Activated CD4-positive, CD25-positive, alpha-beta regulatory T cell treated with anti-CD3 and anti-CD28 coated beads, Interleukin-2, amount 50 U/mL, for 24 hours (primary cell): ENCODE results near the gene ALDH1A3.
A peak's percentile ranks its signal among the peaks of the same experiment; 100 is the strongest.

Experiments
- ATAC-seq, 2 donors: fragments of 150-1000 bp; cut with Tn5 transposase; one replicate each; pipeline ENCODE4 v1.10.0; 2021; ENCODE audit warnings: mild to moderate bottlenecking in 1 of 2, moderate library complexity in 1 of 2

ALDH1A3 gene

GRCh38 chr15:100859970-100860828 lies 19.4 kb upstream of the ALDH1A3 start:
- ATAC-seq, result no peak

- ATAC-seq, result no peak
These were observed 18.7 kb upstream of the ALDH1A3 start for GRCh38 chr15:100860829-100861510.

GRCh38 chr15:100861511-100861991 lies 18.1 kb upstream of the ALDH1A3 start:
- ATAC-seq, result no peak

DNA sequence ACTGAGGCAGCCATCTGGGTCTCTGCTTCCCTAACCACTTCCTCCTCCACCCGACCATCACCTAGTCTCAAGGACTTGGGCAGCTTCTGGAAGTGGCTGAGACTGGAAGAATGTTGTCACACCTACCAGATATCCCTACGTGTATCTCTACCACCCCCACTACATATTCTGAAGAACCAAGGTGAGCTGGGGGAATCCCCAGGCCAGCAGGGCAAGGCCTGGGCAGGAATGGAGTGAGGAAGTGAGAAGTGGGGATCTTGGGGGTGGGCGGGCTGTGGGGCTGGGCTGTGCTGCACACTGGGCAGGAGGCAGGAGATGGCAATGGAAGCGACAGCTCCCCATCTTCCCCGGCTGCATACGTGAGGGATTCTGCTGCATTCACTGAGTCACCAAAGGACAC lies 17.5 kb upstream of the ALDH1A3 start:
- no peak for ATAC-seq

GRCh38 chr15:100863075-100863795 lies 16.4 kb upstream of the ALDH1A3 start:
- no peak for ATAC-seq

DNA sequence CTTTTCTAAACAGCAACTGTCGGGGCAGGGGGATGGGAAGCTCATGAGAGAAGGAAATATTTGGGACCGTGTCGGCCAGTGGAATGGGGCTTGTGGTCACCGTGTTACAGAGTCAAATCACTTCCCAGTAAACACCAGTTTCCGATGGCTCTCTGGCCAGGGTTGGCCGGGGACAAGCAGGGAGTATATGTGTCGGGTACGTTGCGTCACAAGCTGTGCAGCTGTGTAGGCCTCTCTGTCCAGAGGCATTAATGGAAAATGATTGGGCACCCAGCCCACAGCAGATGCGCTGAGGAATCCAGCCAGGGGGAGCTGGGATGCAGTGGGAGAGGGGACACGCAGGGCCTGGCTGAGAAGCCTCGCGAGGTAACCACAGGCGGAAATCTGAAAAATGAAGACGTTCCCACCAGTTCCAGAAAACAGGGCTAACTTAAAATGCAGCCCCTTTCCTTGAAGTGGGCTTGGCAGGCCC lies 15.8 kb upstream of the ALDH1A3 start:
- ATAC-seq, result no peak

- no peak for ATAC-seq
These were observed 13.0 kb upstream of the ALDH1A3 start for GRCh38 chr15:100866386-100867330.

DNA sequence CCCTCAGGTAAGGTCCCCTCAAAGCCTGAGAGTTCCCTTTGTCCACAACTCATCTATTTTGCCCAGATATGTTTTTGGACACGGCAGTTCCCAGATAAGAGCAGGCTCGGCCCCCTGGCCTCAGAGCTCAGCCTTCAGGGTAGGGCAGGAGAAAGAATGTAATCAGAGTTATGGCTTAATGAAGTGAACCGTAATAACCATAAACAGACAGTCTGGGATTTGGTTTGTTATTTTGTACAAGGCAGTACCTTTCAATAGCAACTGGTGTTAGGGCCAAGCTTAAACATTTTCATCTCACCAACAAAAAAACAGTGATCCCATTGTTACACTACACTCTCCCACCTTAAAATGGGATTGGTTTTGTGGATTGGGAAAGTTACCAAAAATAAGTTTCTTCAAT lies 12.2 kb upstream of the ALDH1A3 start:
- ATAC-seq, result no peak

DNA sequence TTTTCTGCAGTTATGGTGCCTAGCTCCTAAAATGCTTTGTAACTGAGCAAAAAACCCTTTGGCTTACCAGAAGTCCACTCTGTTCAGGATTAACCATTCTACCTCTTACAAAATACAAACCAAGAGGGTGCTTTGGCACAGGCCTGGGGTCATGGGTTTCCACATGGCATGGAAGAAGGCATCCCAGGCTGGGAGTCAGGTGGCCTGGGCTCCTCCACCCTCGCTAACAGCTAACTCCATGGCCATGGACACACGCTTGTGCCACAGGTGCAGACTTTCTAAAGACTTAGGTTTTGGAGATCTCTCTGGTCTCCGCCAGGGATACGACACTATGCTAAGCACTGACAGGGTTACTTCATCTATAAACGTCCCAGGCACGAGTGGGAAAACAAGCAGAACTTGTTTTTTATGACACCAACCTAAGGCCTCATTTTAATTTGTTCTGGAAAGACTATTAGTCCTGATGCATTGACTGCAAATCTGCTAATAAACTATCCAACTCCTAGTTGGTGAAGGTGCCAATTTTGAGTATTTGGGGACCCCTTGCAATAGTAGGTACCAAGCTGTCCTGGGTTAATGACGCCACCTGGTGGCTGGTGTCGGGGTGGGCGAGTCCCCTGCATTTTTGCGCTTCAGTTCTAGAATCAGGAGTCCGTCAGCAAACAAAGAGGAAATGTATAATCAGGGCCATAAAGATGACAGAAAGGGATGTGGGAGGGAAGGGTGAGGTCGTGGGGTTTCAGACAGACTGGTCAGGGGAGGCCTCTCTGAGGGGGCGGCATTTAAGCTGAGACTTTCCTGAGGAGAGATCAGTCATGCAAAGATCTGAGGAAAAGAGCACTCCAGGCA lies 10.3 kb upstream of the ALDH1A3 start:
- no peak for ATAC-seq

DNA sequence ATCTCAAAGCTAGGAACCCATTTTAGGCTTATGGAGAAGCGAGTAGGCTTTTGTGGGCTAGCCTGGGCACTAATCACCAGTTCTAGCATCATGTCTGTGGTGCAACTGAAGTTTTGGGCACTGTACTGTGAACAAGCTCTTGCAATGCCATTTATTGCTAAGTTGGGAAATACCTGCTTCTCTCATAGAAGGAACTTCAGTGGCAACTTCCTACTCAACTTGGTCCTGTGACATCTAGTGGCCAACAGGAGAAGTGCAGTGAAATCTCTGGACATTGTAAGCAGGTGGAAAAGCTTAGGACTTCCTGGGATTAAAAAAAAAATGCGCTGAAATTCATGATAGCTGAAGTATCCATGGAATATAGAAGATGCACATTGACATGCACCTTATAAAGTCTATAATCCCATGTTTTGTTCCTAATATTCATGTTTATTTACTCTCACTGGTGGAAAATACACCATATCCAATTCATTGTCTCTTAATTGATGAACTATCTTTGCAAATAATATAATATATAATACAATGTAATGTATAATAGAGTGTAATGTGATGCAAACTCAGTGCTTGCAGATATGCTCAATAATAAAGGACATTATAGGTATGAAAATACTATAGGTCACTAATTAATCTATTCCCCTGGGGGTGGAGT lies 6.5 kb upstream of the ALDH1A3 start:
- ATAC-seq, result peak; percentile 33 to 47

- ATAC-seq, result no peak
These were observed 4.1 kb upstream of the ALDH1A3 start for GRCh38 chr15:100875495-100875894.

- ATAC-seq, result no peak
These were observed 3.7 kb upstream of the ALDH1A3 start for GRCh38 chr15:100875976-100876375.

GRCh38 chr15:100877551-100877950 lies 2.1 kb upstream of the ALDH1A3 start:
- ATAC-seq, result no peak

- ATAC-seq, result no peak
These were observed 1.5 kb upstream of the ALDH1A3 start for GRCh38 chr15:100878130-100878529.

- no peak for ATAC-seq
These were observed 983 bp upstream of the ALDH1A3 start for GRCh38 chr15:100878648-100879047.

DNA sequence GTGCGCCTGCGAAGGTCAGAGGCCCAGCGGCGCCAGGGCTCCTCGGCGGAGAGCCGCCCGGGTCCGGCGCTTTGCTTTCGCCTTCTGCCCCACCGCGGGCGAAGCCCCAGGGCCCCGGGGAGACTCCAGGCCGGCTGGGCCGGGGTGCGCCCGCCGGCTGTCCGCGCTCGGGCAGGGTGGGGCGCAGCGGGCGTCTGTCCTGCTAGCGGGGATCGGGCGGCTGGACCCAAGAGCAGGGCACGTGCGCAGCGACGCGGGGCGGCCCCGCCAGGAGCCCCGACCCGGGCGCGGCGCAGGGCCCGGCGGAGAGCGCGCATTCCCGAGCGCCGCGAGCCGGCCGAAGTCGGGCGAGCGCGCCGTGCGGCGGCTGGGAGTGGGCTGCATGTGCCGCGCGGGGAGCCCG lies 569 bp upstream of the ALDH1A3 start:
- no peak for ATAC-seq

GRCh38 chr15:100880139-100880896 lies 687 bp downstream of the ALDH1A3 start:
- no peak for ATAC-seq

GRCh38 chr15:100880897-100881242 lies 1.2 kb downstream of the ALDH1A3 start:
- no peak for ATAC-seq

DNA sequence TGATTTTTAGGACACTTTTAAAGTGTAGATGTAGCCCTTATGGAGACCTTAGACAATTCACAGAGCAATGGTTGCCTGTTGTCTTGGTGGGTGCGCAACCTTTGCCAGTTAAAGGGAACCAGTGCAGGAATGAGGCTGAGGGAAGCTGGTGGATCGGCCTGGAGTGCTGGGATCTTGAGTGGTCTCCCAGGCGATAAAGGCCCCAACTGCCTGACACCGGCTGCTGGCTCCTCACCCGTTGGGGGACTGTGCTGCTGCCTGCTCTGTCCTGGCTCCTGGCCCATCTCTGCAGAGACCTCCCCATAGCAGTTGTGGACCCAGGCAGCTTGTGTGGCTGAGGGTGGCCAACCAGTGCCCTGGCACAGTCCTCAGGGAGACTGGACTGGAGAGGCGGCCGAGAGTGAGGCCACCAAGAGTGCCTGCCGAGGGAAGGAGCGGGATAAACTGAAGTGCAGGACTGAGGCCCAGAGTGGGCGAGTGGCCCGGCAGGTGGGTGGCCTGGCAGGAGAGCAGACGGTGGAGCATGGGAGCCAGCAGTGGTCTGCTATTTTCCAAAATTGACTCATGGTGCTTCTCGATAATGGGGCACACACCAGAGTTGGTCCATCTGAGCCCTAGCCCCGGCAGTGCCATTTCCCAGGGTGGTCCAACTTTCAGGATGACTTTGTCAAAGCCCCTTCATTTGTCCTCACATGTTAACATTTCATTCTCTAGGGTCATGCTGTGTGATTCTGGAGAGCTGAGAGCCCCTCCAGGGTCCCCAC lies 2.1 kb downstream of the ALDH1A3 start:
- ATAC-seq, result no peak
